Coronary artery (tissue), 2 donors: ENCODE results near the gene NWD2.

Experiments used
- DNase-seq: peaks from one replicate; pipeline ENCODE4 v3.0.0-alpha.2; 2017; ENCODE audit warnings: low spot score
- H3K27ac ChIP-seq, 2 donors: fragments of 200-600 bp; sonication (generic); one replicate each; pipeline ENCODE4 v1.5.1; 2016 to 2019
- H3K4me3 ChIP-seq: fragments of 200-600 bp; sonication (generic); 2 replicates; pipeline ENCODE4 v1.5.1; 2016; ENCODE audit warnings: mild to moderate bottlenecking, moderate library complexity
- TF ChIP-seq, protein P1 (sequence below): fragments of 200-600 bp; sonication (generic); IDR thresholded peaks from one replicate; pipeline ENCODE4 v1.5.1; 2019; ENCODE audit warnings: antibody characterized with exemption

The NWD2 gene

DNA sequence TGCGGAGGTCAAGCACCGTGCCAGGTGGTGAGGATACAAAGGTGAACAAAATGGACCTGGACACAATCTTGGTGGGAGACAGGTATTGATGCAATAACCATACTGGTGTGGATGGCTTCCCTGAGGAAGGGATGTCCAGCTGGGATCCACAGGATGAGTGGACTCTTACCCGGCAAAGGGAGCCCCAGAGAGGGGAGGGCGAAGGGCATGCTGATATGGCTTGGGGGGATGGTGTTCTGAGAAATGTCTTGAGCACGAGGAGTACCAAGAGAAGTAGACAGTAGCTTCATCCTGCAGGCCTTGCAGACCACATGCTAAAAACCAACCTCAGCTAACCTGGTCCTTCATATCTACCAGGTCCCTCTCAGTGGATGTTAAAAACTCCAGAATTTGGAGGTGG, 220.8 kb downstream of the NWD2 start:
- TF ChIP-seq, protein P1, sequence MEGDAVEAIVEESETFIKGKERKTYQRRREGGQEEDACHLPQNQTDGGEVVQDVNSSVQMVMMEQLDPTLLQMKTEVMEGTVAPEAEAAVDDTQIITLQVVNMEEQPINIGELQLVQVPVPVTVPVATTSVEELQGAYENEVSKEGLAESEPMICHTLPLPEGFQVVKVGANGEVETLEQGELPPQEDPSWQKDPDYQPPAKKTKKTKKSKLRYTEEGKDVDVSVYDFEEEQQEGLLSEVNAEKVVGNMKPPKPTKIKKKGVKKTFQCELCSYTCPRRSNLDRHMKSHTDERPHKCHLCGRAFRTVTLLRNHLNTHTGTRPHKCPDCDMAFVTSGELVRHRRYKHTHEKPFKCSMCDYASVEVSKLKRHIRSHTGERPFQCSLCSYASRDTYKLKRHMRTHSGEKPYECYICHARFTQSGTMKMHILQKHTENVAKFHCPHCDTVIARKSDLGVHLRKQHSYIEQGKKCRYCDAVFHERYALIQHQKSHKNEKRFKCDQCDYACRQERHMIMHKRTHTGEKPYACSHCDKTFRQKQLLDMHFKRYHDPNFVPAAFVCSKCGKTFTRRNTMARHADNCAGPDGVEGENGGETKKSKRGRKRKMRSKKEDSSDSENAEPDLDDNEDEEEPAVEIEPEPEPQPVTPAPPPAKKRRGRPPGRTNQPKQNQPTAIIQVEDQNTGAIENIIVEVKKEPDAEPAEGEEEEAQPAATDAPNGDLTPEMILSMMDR, result no peak
- Histone ChIP-seq H3K4me3 (no peak overlapping the region), H3K27ac (no peak overlapping the region)
- DNase-seq, result no peak

GRCh38 chr4:37465845-37466244, 221.3 kb downstream of the NWD2 start:
- Histone ChIP-seq H3K4me3 (no peak overlapping the region), H3K27ac (no peak overlapping the region)
- DNase-seq, result no peak
- TF ChIP-seq, protein P1, result no peak

DNA sequence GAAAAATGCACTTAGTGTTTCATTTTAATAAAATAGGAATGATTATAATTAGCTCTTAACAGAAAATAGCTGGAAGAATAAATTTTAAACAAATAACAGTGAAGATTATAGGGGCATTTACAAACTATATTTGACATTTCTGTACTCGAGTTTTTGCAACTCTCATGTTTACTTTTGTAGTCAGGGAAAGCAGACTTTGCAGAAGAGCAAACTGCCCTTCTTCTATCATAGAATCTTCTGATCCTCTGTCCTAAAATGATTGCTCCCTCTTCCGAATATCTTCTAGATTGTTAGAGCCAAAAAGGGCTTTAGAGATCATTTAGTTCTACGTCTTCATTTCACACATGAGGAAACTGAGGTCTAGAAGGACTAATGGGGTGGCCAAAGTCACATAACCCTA, 222.7 kb downstream of the NWD2 start:
- H3K4me3 ChIP-seq, result no peak overlapping the region
- TF ChIP-seq, protein P1, result no peak
- H3K27ac ChIP-seq, result no peak overlapping the region

DNA sequence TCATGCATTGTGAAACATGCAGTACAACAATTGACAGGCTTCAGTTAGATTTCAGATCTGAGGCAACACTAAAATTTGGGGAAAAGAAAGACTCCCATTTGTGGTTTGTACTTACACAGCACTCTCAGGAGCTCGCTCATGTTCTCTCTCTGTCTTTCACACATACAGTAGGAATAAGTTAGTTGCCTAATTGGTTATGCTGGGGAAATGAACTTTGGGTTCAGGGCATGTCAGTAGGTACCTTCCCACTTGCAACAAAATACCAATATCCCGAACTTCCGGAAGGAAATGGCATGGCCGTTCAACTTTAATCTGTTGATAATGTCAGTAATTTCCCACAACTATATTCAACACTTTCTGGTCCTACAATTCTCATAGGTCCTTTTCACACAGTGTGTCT, 223.3 kb downstream of the NWD2 start:
- TF ChIP-seq, protein P1, result no peak
- Histone ChIP-seq H3K27ac (no peak overlapping the region), H3K4me3 (no peak overlapping the region)
- DNase-seq, result no peak

More for the DNA sequence above, 222.7 kb downstream of the NWD2 start:
- no peak for DNase-seq

DNA sequence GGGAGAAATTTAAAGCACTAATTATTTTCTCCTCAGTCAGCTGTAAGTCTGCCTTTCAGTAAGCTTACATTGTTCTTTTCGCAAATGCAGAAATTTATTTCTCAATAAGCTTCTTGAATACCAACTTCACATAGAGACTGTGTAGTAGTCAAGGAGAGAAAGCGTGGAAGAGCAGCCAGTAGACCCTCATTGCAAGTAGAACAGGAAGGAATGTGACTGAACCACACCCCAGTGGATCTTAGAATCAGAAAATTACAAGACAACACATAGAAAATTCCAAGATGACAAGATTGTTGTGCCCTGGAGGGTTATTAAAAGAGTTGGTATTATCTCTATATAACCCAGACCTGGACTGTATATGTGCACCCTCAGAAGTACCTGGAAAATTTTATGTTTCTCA, 224.7 kb downstream of the NWD2 start:
- Histone ChIP-seq H3K4me3 (no peak overlapping the region), H3K27ac (no peak overlapping the region)
- TF ChIP-seq, protein P1, result no peak
- DNase-seq, result no peak

DNA sequence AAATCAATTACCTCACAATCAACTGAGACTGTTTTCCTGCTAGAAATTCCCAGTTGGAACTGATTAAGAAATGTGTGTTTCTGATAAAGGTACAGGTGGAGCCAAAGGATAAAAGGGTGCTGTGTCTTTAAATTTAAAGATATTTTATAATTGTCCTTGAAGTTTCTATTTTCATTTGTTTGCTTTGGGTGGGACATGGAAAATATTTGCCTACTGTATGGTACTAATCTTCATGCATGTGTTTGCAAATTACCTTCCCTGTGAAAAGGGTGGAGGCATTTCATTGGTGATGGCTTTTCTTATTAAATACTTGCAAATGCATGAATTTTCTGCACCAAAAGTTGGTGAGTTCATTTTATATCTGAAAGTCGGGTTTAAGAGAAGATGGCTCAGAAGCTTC, 225.7 kb downstream of the NWD2 start:
- H3K27ac ChIP-seq, result no peak overlapping the region
- no peak for DNase-seq
- H3K4me3 ChIP-seq, result no peak overlapping the region
- TF ChIP-seq, protein P1, result no peak

DNA sequence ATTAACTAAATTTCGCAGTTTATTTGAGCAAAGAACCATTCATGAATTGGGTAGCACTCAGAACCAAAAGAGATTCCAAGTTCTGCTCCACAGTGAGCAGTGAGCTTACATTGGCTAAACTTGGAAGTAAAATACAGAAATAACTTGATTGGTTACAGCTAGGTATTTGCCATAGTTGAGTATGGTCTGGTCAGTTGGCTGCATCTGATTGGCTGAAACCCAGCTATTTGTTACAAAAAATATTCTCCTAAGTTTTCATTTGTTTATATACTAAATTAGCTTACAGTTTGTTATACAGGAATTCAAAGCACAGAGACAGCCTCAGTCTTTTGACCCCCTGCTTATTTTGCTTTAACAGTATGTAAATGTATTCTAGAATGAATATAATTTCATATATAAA, 226.6 kb downstream of the NWD2 start:
- DNase-seq, result no peak
- Histone ChIP-seq H3K4me3 (no peak overlapping the region), H3K27ac (no peak overlapping the region)
- TF ChIP-seq, protein P1, result no peak
